BJ (cell line): ENCODE results near the gene DOK5. TPM values are rescaled to one million over a fixed set of nuclear protein-coding genes. Genes with fewer than 3 reads are reported as not detected.
"Not testable (repeated sequence)": the region's sequence is repeated elsewhere in the genome, so short reads cannot be mapped to it uniquely, and the experiment has no call there.

Experiments
- CTCF ChIA-PET: fragments of 350-600 bp; formaldehyde crosslinking; extraction: SDS; loops from one replicate; lab custom pipeline; 2021; ENCODE audit warnings: antibody characterized with exemption, inconsistent platforms; lab: Yijun Ruan, JAX
- POLR2A ChIA-PET: fragments of 300-600 bp; sonication (Branson Sonifier 250); formaldehyde crosslinking; extraction: SDS; loops from one replicate; lab custom pipeline; 2021; ENCODE audit warnings: antibody characterized with exemption; lab: Charles Lee
- DNase-seq: peaks from one replicate; pipeline ENCODE4 v3.0.0-alpha.2; 2011; ENCODE audit warnings: low read depth
- H3K27me3 ChIP-seq: 2 replicates; pipeline ENCODE4 v1.6.0; 2011; ENCODE audit warnings: low read length; ENCODE audit not compliant: control insufficient read depth, insufficient read depth
- H3K36me3 ChIP-seq: 2 replicates; pipeline ENCODE4 v1.5.1; 2011; ENCODE audit warnings: low read length; ENCODE audit not compliant: control insufficient read depth, insufficient read depth
- H3K4me3 ChIP-seq: 2 replicates; pipeline ENCODE4 v1.5.1; 2011; ENCODE audit warnings: low read depth, mild to moderate bottlenecking, control low read depth, low read length
- polyA plus RNA-seq: library from polyadenylated mRNA; depleted of rRNA; stranded (reverse); fragments of >200 nt; gene quantifications from 2 replicates; pipeline ENCODE4 v1.2.3, GENCODE V29; 2011
- TF ChIP-seq, protein P1 (sequence below): IDR thresholded peaks from 2 replicates; pipeline ENCODE4 v1.5.1; 2011; ENCODE audit warnings: low read depth, mild to moderate bottlenecking, control low read depth, inconsistent platforms, low read length, moderate library complexity; ENCODE audit not compliant: insufficient read depth

DOK5 gene
- polyA plus RNA-seq, 1 experiment = 0.26 TPM

DNA sequence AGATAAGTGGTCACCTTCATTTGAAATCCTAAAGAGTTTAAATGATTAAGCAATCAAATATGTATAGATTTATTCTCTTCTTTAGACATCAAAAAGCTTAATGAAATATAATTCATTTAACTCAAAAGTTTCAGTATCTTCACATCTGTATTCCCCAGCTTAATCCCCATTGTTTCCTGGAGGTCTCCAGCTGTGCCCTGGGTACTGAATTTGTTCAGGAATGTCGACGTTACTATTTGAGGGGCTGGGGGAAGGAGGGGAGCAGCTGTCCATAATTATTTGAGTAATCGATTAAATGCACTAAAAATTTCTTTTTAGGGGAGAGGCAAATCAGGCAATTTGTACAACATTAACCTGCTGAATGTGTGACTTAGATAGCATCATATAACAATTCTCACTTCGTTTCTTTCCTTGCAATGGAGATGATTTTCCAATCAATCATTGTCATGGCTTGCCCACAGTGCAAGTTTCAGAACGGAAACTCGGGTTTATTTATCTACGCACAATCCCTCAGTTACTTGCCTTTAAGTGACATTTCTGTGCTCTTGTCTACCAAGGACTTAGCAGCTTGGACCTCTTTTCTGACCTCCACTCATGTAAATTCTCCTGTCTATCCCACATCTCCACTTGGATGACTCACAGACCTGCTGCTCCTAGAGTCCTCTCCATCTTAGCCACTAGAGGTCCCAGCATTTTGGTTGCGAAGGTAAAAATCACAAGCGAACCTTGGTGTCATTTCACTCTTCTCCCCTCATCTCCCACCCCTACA, 3.9 kb downstream of the DOK5 start:
- no peak for DNase-seq
- POLR2A ChIA-PET = no interaction called here
- CTCF ChIA-PET = interaction anchor here (0.8 kb wide), 1 partner anchor 888 kb away, joined by 3 read pairs; no protein-coding TSS in a partner anchor
- Histone ChIP-seq H3K4me3 (no peak overlapping the region), H3K36me3 (no peaks in the 10 kb centered on the region), H3K27me3 (peaks cover 10% of the 10 kb centered on the region)
- TF ChIP-seq, protein P1, sequence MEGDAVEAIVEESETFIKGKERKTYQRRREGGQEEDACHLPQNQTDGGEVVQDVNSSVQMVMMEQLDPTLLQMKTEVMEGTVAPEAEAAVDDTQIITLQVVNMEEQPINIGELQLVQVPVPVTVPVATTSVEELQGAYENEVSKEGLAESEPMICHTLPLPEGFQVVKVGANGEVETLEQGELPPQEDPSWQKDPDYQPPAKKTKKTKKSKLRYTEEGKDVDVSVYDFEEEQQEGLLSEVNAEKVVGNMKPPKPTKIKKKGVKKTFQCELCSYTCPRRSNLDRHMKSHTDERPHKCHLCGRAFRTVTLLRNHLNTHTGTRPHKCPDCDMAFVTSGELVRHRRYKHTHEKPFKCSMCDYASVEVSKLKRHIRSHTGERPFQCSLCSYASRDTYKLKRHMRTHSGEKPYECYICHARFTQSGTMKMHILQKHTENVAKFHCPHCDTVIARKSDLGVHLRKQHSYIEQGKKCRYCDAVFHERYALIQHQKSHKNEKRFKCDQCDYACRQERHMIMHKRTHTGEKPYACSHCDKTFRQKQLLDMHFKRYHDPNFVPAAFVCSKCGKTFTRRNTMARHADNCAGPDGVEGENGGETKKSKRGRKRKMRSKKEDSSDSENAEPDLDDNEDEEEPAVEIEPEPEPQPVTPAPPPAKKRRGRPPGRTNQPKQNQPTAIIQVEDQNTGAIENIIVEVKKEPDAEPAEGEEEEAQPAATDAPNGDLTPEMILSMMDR = no peak

DNA sequence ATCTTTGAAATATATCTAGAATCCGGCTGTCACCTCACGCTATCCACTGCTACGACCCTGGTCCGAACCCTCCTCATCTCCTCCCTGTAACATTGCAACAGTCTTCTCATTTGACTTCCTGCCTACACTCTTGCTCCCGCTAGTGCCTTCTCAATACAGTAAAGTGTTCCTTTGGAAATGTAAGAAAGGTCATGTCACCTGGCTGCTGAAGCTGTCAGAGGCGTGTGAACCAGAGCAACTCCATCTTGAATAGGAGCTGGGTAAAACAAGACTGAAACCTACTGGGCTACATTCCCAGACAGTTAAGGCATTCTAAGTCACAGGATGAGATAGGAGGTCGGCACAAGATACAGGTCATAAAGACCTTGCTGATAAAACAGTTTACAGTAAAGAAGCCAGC, 4.5 kb downstream of the DOK5 start:
- CTCF ChIA-PET, DNase-seq: not testable (repeated sequence)

DNA sequence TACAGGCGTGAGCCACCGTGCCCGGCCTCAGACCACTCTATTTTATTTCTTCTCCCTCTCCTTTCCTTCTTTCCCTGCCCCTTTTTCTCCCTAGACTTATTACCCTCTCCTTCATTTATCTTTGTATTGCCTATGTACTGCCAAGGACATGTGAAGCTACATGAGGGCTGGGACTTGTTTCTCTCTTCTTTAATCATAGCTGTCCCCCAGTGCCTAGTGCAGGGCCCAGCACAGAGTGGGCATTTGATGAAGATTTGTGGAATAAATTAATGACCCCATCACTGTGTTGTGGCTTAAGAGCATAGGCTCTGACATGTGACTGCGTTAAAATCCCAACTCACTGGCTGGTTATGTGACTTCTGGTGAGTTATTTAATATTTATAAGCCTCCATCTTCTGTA, 6.0 kb downstream of the DOK5 start:
- no peak overlapping the region for H3K4me3 ChIP-seq
- POLR2A ChIA-PET = no interaction called here
- CTCF ChIA-PET = no interaction called here
- TF ChIP-seq, protein P1 = no peak
- H3K27me3 ChIP-seq = peaks cover 3% of the 10 kb centered on the region
- H3K36me3 ChIP-seq = no peaks in the 10 kb centered on the region
- DNase-seq = no peak

More for the DNA sequence above, 4.5 kb downstream of the DOK5 start:
- H3K27me3 ChIP-seq, POLR2A ChIA-PET, H3K4me3 ChIP-seq, H3K36me3 ChIP-seq: not testable (repeated sequence)

DNA sequence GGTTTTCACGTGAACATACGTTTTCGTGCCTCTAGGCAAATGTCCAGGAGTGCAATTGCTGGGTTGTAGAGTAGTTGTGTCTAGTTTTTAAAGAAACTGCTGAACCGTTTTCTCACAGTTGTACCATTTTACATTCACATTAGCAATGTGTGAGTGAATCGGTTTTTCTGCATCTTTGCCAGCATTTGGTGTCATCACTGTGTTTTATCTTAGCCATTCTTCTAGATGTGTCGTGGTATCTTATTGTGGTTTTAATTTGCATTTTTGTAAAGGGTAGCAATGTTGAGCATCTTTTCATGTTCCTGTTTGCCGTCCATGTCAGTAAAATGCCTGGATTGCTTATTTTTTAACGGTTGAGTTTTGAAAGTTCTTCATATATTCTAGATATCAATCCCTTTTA, 10.2 kb downstream of the DOK5 start:
- POLR2A ChIA-PET = no interaction called here
- no peak for DNase-seq
- H3K27me3 ChIP-seq = no peaks in the 10 kb centered on the region
- CTCF ChIA-PET = no interaction called here
- no peak overlapping the region for H3K4me3 ChIP-seq
- TF ChIP-seq, protein P1 = no peak
- no peaks in the 10 kb centered on the region for H3K36me3 ChIP-seq

DNA sequence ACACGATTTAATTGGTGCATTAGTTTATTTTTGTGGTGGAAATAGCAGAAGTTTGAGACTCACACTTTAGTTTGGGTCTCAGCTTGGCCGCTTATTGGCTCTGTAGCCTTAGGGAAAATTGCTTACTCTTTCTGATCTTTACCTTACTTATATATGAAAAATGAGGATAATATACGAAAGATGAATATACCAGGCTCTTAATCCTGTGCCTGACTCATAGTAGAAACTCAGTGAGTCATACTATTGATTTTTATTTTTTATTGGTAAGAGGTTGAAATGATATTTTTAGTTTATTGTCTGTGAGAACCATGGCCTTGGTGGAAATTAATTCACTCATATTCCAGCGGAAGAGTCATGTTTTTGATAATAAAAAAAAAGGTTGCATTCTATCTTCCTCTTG, 11.2 kb downstream of the DOK5 start:
- ChIA-PET CTCF (no interaction called here), POLR2A (no interaction called here)
- no peaks in the 10 kb centered on the region for H3K36me3 ChIP-seq
- DNase-seq = no peak
- no peak overlapping the region for H3K4me3 ChIP-seq
- TF ChIP-seq, protein P1 = no peak
- no peaks in the 10 kb centered on the region for H3K27me3 ChIP-seq

DNA sequence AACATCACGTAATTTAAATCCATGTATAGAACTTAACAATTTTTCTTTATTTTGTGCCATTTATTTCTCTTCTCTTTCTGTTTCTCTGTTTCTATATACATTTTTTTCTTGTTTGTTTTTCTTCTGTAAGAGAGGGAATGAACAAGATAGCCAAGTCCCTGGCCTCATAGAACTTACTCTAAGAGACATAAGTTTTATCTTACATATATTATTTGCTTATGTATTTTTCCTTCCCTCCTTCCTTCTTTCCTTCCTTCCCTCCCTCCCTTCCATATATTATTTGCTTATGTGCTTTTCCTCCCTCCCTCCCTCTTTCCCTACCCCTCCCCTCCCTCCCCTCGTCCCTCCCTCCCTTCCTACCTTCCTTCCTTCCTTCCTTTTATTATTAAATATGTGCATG, 13.0 kb downstream of the DOK5 start:
- TF ChIP-seq, protein P1 = no peak
- Histone ChIP-seq H3K36me3 (no peaks in the 10 kb centered on the region), H3K27me3 (no peaks in the 10 kb centered on the region), H3K4me3 (no peak overlapping the region)
- no peak for DNase-seq
- ChIA-PET POLR2A (no interaction called here), CTCF (no interaction called here)
